Right atrium auricular region (tissue), 2 donors: ENCODE measurements around the gene HPSE. TPM values are rescaled to one million over a fixed set of nuclear protein-coding genes. Genes with fewer than 3 reads are reported as not detected.

ENCODE experiments used
- DNase-seq: peaks from one replicate; pipeline ENCODE4 v3.0.0-alpha.2; 2019; ENCODE audit warnings: low spot score
- H3K27ac ChIP-seq, 2 donors: fragments of 200-600 bp; sonication (generic); 1 replicate in 1 of 2; 2 replicates in 1 of 2; pipeline ENCODE4 v1.5.1; 2016 to 2019
- H3K27me3 ChIP-seq, 2 donors: fragments of 200-600 bp; sonication (generic); one replicate each; pipeline versions ENCODE4 v1.5.1 to v1.6.0; 2017 to 2019
- H3K36me3 ChIP-seq: fragments of 200-600 bp; sonication (generic); one replicate; pipeline ENCODE4 v1.5.1; 2016
- H3K4me1 ChIP-seq, 2 donors: fragments of 200-600 bp; sonication (generic); one replicate each; pipeline versions ENCODE4 v1.5.1 to v1.6.0; 2017 to 2019
- H3K4me3 ChIP-seq, 2 donors: fragments of 200-600 bp; sonication (generic); 1 replicate in 1 of 2; 2 replicates in 1 of 2; pipeline ENCODE4 v1.5.1; 2017 to 2019; ENCODE audit warnings: mild to moderate bottlenecking in 1 of 2, moderate library complexity in 1 of 2
- H3K9me3 ChIP-seq, 2 donors: fragments of 200-600 bp; sonication (generic); one replicate each; pipeline ENCODE4 v1.5.1; 2019
- CTCF ChIP-seq, 2 donors: fragments of 200-600 bp; sonication (generic); IDR thresholded peaks; one replicate each; pipeline ENCODE4 v1.5.1; 2019; ENCODE audit warnings: antibody characterized with exemption in 2 of 2
- total RNA-seq, 2 donors: library from RNA; depleted of rRNA; stranded (reverse); fragments of >200 nt; gene quantifications; one replicate each; pipeline ENCODE4 v1.1.0, GENCODE V29; 2016

The HPSE gene
- total RNA-seq, 2 donors from 2014 or later: 1.0 to 3.4 TPM

GRCh38 chr4:83316459-83317165, 18.0 kb downstream of the HPSE start:
- H3K4me3 ChIP-seq: no peak overlapping the region
- no peaks in the 10 kb centered on the region for H3K36me3 ChIP-seq
- no peaks in the 10 kb centered on the region for H3K27me3 ChIP-seq
- H3K4me1 ChIP-seq: no peaks in the 10 kb centered on the region
- TF ChIP-seq CTCF (IDR thresholded peaks at IDR 0.05): no peak
- DNase-seq: no peak
- no peaks in the 10 kb centered on the region for H3K9me3 ChIP-seq
- no peak overlapping the region for H3K27ac ChIP-seq

- Histone ChIP-seq H3K36me3 (no peaks in the 10 kb centered on the region), H3K4me1 (no peaks in the 10 kb centered on the region), H3K27ac (no peak overlapping the region), H3K27me3 (no peaks in the 10 kb centered on the region), H3K9me3 (no peaks in the 10 kb centered on the region), H3K4me3 (no peak overlapping the region)
- no peak for DNase-seq
- TF ChIP-seq CTCF (IDR thresholded peaks at IDR 0.05): no peak
These were observed 19.2 kb downstream of the HPSE start for GRCh38 chr4:83315341-83315870.

- no peak for TF ChIP-seq CTCF (IDR thresholded peaks at IDR 0.05)
- H3K27me3 ChIP-seq: no peaks in the 10 kb centered on the region
- DNase-seq: no peak
- H3K27ac ChIP-seq: no peak overlapping the region
- no peaks in the 10 kb centered on the region for H3K36me3 ChIP-seq
- no peak overlapping the region for H3K4me3 ChIP-seq
- H3K9me3 ChIP-seq: no peaks in the 10 kb centered on the region
- H3K4me1 ChIP-seq: no peaks in the 10 kb centered on the region
These were observed 26.0 kb downstream of the HPSE start for GRCh38 chr4:83308672-83309071.

GRCh38 chr4:83307920-83308319, 26.7 kb downstream of the HPSE start:
- Histone ChIP-seq H3K4me1 (no peaks in the 10 kb centered on the region), H3K4me3 (no peak overlapping the region), H3K9me3 (no peaks in the 10 kb centered on the region), H3K27ac (no peak overlapping the region), H3K27me3 (no peaks in the 10 kb centered on the region), H3K36me3 (no peaks in the 10 kb centered on the region)
- no peak for DNase-seq
- no peak for TF ChIP-seq CTCF (IDR thresholded peaks at IDR 0.05)

- H3K4me3 ChIP-seq: no peak overlapping the region
- H3K9me3 ChIP-seq: no peaks in the 10 kb centered on the region
- H3K36me3 ChIP-seq: no peaks in the 10 kb centered on the region
- no peaks in the 10 kb centered on the region for H3K4me1 ChIP-seq
- no peaks in the 10 kb centered on the region for H3K27me3 ChIP-seq
- no peak for TF ChIP-seq CTCF (IDR thresholded peaks at IDR 0.05)
- DNase-seq: no peak
- no peak overlapping the region for H3K27ac ChIP-seq
These were observed 29.5 kb downstream of the HPSE start for GRCh38 chr4:83305187-83305586.
